Neural cell (in vitro differentiated cells): ENCODE measurements around the gene VANGL1. TPM values are rescaled to one million over a fixed set of nuclear protein-coding genes. Genes with fewer than 3 reads are reported as not detected.
"Not testable (repeated sequence)": the region's sequence is repeated elsewhere in the genome, so short reads cannot be mapped to it uniquely, and the experiment has no call there.

Source experiments
- H2AFZ ChIP-seq: fragments of 200-600, 300-800 bp; sonication (generic), shearing (Covaris generic); 2 replicates; pipeline ENCODE4 v1.6.0; 2014; ENCODE audit warnings: low read depth, mild to moderate bottlenecking, antibody characterized with exemption, low read length, moderate library complexity
- H3F3A ChIP-seq: fragments of 200-600 bp; shearing (Covaris generic); 2 replicates; pipeline ENCODE4 v1.6.1; 2016; ENCODE audit warnings: mild to moderate bottlenecking, moderate library complexity, mixed read lengths, antibody characterized with exemption, low read length; ENCODE audit not compliant: insufficient read depth, poor library complexity, severe bottlenecking
- H3K27ac ChIP-seq: fragments of 200-600, 300-800 bp; sonication (generic), shearing (Covaris generic); 2 replicates; pipeline ENCODE4 v1.5.1; 2014; ENCODE audit warnings: mild to moderate bottlenecking, low read length, moderate library complexity
- H3K27me3 ChIP-seq: fragments of 300-800, 200-600 bp; sonication (generic), shearing (Covaris generic); 2 replicates; pipeline ENCODE4 v1.6.0; 2014; ENCODE audit warnings: mild to moderate bottlenecking, low read depth, low read length, moderate library complexity; ENCODE audit not compliant: insufficient read depth
- H3K36me3 ChIP-seq: fragments of 300-800, 200-600 bp; sonication (generic), shearing (Covaris generic); 2 replicates; pipeline ENCODE4 v1.5.1; 2014; ENCODE audit warnings: mild to moderate bottlenecking, antibody characterized with exemption, low read length, moderate library complexity; ENCODE audit not compliant: insufficient read depth
- H3K4me2 ChIP-seq: fragments of 300-800, 200-600 bp; sonication (generic), shearing (Covaris generic); 2 replicates; pipeline ENCODE4 v1.6.0; 2014; ENCODE audit warnings: mild to moderate bottlenecking, low read length
- H3K4me3 ChIP-seq: fragments of 300-800, 200-600 bp; sonication (generic), shearing (Covaris generic); 2 replicates; pipeline ENCODE4 v1.5.1; 2014; ENCODE audit warnings: mild to moderate bottlenecking, low read length, moderate library complexity
- H3K79me2 ChIP-seq: fragments of 200-600 bp; shearing (Covaris generic); replicated peaks from 2 replicates; pipeline ENCODE4 v1.6.0; 2014; ENCODE audit warnings: mild to moderate bottlenecking, low read length, moderate library complexity; ENCODE audit not compliant: insufficient read depth
- H3K9ac ChIP-seq: fragments of 300-800, 200-600 bp; sonication (generic), shearing (Covaris generic); 2 replicates; pipeline ENCODE4 v1.6.1; 2016; ENCODE audit warnings: mild to moderate bottlenecking, low read length, mixed read lengths
- H3K9me2 ChIP-seq: fragments of 200-600 bp; shearing (Covaris generic); 2 replicates; pipeline ENCODE4 v1.6.1; 2016; ENCODE audit warnings: mild to moderate bottlenecking, low read length, mixed read lengths; ENCODE audit not compliant: insufficient read depth
- H3K9me3 ChIP-seq: fragments of 200-600, 300-800 bp; sonication (generic), shearing (Covaris generic); 2 replicates; pipeline ENCODE4 v1.6.1; 2016; ENCODE audit warnings: mild to moderate bottlenecking, mixed run types, low read length, moderate library complexity, mixed read lengths
- H4K20me1 ChIP-seq: fragments of 200-600 bp; shearing (Covaris generic); 2 replicates; pipeline ENCODE4 v1.6.1; 2016; ENCODE audit warnings: mild to moderate bottlenecking, mixed run types; ENCODE audit not compliant: insufficient read depth
- CTCF ChIP-seq: fragments of 450-650 bp; IDR thresholded peaks from 2 replicates; pipeline ENCODE4 v1.5.1; 2014; ENCODE audit warnings: antibody characterized with exemption, mild to moderate bottlenecking, moderate library complexity; ENCODE audit not compliant: poor library complexity, severe bottlenecking
- EP300 ChIP-seq: fragments of 450-650 bp; conservative IDR thresholded peaks from 2 replicates; pipeline ENCODE4 v1.6.1; 2014; ENCODE audit warnings: antibody characterized with exemption, mild to moderate bottlenecking, moderate library complexity; ENCODE audit not compliant: poor library complexity, severe bottlenecking
- EZH2 ChIP-seq: fragments of 200-600, 300-800 bp; shearing (Covaris generic), sonication (generic); IDR thresholded peaks from 2 replicates; pipeline ENCODE4 v1.6.1; 2014; ENCODE audit warnings: antibody characterized with exemption, low read length, borderline replicate concordance, mild to moderate bottlenecking; ENCODE audit not compliant: insufficient read depth, poor library complexity, severe bottlenecking
- MXI1 ChIP-seq: fragments of 450-650 bp; conservative IDR thresholded peaks from 2 replicates; pipeline ENCODE4 v1.6.1; 2014; ENCODE audit warnings: antibody characterized with exemption, mild to moderate bottlenecking; ENCODE audit not compliant: poor library complexity, severe bottlenecking
- POLR2AphosphoS5 ChIP-seq: IDR thresholded peaks from 2 replicates; pipeline ENCODE4 v1.6.1; 2012
- RAD21 ChIP-seq: fragments of 450-650 bp; conservative IDR thresholded peaks from 2 replicates; pipeline ENCODE4 v1.6.1; 2014; ENCODE audit warnings: antibody characterized with exemption, mild to moderate bottlenecking, moderate library complexity
- SMC3 ChIP-seq: fragments of 450-650 bp; conservative IDR thresholded peaks from 2 replicates; pipeline ENCODE4 v1.6.1; 2014; ENCODE audit warnings: antibody characterized with exemption, mild to moderate bottlenecking, moderate library complexity; ENCODE audit not compliant: poor library complexity
- TAF1 ChIP-seq: IDR thresholded peaks from 2 replicates; pipeline ENCODE4 v1.6.1; 2012; ENCODE audit warnings: low read depth
- polyA plus RNA-seq: library from polyadenylated mRNA; depleted of rRNA; stranded (reverse); fragments of >200 nt; gene quantifications from 2 replicates; pipeline ENCODE4 v1.2.3, GENCODE V29; 2014
- TF ChIP-seq, protein P1 (sequence below): IDR thresholded peaks from 2 replicates; pipeline ENCODE4 v1.6.1; 2012; ENCODE audit warnings: borderline replicate concordance

Gene VANGL1
- polyA plus RNA-seq, 1 donor from 2014 or later, result 0.53 TPM

GRCh38 chr1:115637247-115637646, 4.5 kb upstream of the VANGL1 start:
- H3K27me3 ChIP-seq, H3K9me3 ChIP-seq, H3K9me2 ChIP-seq, H3K36me3 ChIP-seq, H3F3A ChIP-seq, H3K4me2 ChIP-seq, H2AFZ ChIP-seq, H3K27ac ChIP-seq, H3K9ac ChIP-seq, H3K79me2 ChIP-seq, H3K4me3 ChIP-seq, H4K20me1 ChIP-seq: not testable (repeated sequence)

- Histone ChIP-seq H2AFZ (no peak overlapping the region), H3F3A (no peaks in the 10 kb centered on the region), H3K4me3 (no peak overlapping the region), H3K79me2 (no peaks in the 10 kb centered on the region), H3K9me2 (no peaks in the 10 kb centered on the region), H3K27ac (no peak overlapping the region), H3K9ac (no peak overlapping the region), H3K9me3 (no peaks in the 10 kb centered on the region), H4K20me1 (no peaks in the 10 kb centered on the region), H3K4me2 (no peak overlapping the region), H3K27me3 (peaks cover 19% of the 10 kb centered on the region), H3K36me3 (no peaks in the 10 kb centered on the region)
- TF ChIP-seq POLR2AphosphoS5, result no peak
- no peak for TF ChIP-seq RAD21
- no peak for TF ChIP-seq MXI1
- TF ChIP-seq, protein P1, sequence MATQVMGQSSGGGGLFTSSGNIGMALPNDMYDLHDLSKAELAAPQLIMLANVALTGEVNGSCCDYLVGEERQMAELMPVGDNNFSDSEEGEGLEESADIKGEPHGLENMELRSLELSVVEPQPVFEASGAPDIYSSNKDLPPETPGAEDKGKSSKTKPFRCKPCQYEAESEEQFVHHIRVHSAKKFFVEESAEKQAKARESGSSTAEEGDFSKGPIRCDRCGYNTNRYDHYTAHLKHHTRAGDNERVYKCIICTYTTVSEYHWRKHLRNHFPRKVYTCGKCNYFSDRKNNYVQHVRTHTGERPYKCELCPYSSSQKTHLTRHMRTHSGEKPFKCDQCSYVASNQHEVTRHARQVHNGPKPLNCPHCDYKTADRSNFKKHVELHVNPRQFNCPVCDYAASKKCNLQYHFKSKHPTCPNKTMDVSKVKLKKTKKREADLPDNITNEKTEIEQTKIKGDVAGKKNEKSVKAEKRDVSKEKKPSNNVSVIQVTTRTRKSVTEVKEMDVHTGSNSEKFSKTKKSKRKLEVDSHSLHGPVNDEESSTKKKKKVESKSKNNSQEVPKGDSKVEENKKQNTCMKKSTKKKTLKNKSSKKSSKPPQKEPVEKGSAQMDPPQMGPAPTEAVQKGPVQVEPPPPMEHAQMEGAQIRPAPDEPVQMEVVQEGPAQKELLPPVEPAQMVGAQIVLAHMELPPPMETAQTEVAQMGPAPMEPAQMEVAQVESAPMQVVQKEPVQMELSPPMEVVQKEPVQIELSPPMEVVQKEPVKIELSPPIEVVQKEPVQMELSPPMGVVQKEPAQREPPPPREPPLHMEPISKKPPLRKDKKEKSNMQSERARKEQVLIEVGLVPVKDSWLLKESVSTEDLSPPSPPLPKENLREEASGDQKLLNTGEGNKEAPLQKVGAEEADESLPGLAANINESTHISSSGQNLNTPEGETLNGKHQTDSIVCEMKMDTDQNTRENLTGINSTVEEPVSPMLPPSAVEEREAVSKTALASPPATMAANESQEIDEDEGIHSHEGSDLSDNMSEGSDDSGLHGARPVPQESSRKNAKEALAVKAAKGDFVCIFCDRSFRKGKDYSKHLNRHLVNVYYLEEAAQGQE, result no peak
- TF ChIP-seq EZH2, result no peak
- no peak for TF ChIP-seq SMC3
- no peak for TF ChIP-seq TAF1
- no peak for TF ChIP-seq EP300
- no peak for TF ChIP-seq CTCF
Measured at GRCh38 chr1:115640384-115640783, 1.4 kb upstream of the VANGL1 start.
